H54 (cell line): ENCODE data around the gene TMEM74B.

Experiments used
- DNase-seq: peaks from one replicate; pipeline ENCODE4 v3.0.0; 2011; ENCODE audit warnings: low spot score, mixed read lengths; ENCODE audit not compliant: insufficient read length
- FAIRE-seq: peaks from 3 replicates; lab custom pipeline; 2011; peaks lifted over from hg19 to GRCh38; lab: Jason Lieb, UNC
- POLR2A ChIP-seq: IDR thresholded peaks from 2 replicates; pipeline ENCODE4 v1.6.1; 2011; ENCODE audit warnings: low read depth, mild to moderate bottlenecking, low read length

Gene TMEM74B

GRCh38 chr20:1212607-1213396 lies 28.0 kb upstream of the TMEM74B start:
- no peak for TF ChIP-seq POLR2A
- peak; percentile 91 for FAIRE-seq
- DNase-seq = peak; percentile 74

GRCh38 chr20:1212023-1212422 lies 27.2 kb upstream of the TMEM74B start:
- no peak for DNase-seq
- no peak for TF ChIP-seq POLR2A
- FAIRE-seq = no peak

GRCh38 chr20:1210501-1210900 lies 25.7 kb upstream of the TMEM74B start:
- TF ChIP-seq POLR2A = no peak
- FAIRE-seq (no peak), DNase-seq (no peak)

- no peak for TF ChIP-seq POLR2A
- FAIRE-seq (no peak), DNase-seq (no peak)
These were observed 24.9 kb upstream of the TMEM74B start for GRCh38 chr20:1209447-1210387.

GRCh38 chr20:1207293-1207878 lies 22.6 kb upstream of the TMEM74B start:
- DNase-seq (no peak), FAIRE-seq (no peak)
- TF ChIP-seq POLR2A = no peak

GRCh38 chr20:1206366-1207148 lies 21.8 kb upstream of the TMEM74B start:
- TF ChIP-seq POLR2A = no peak
- FAIRE-seq (no peak), DNase-seq (no peak)

GRCh38 chr20:1205802-1206201 lies 21.0 kb upstream of the TMEM74B start:
- FAIRE-seq (no peak), DNase-seq (no peak)
- TF ChIP-seq POLR2A = no peak

- no peak for DNase-seq
- TF ChIP-seq POLR2A = no peak
- no peak for FAIRE-seq
These were observed 19.8 kb upstream of the TMEM74B start for GRCh38 chr20:1204576-1204975.

- FAIRE-seq (no peak), DNase-seq (no peak)
- TF ChIP-seq POLR2A = no peak
These were observed 19.3 kb upstream of the TMEM74B start for GRCh38 chr20:1204113-1204512.

GRCh38 chr20:1203630-1204029 lies 18.8 kb upstream of the TMEM74B start:
- no peak for DNase-seq
- TF ChIP-seq POLR2A = no peak
- FAIRE-seq = no peak

GRCh38 chr20:1202762-1203504 lies 18.2 kb upstream of the TMEM74B start, which contains the start of gene C20orf202:
C20orf202 (plus strand) TSS chr20:1203454; CDS start chr20:1203586, 132 bp downstream.
- DNase-seq (no peak), FAIRE-seq (no peak)
- no peak for TF ChIP-seq POLR2A

- DNase-seq (no peak), FAIRE-seq (no peak)
- TF ChIP-seq POLR2A = no peak
These were observed 15.2 kb upstream of the TMEM74B start for GRCh38 chr20:1199964-1200363.
